PC-9 (cell line): ENCODE measurements around the gene YAP1.

ENCODE experiments used
- EZH2 ChIP-seq: fragments of 200-600 bp; sonication (generic); IDR thresholded peaks from 2 replicates; pipeline ENCODE4 v1.8.0; 2017; ENCODE audit warnings: antibody characterized with exemption, low read depth
- TF ChIP-seq, protein P1 (sequence below): fragments of 200-600 bp; sonication (generic); conservative IDR thresholded peaks from 2 replicates; pipeline ENCODE4 v1.6.1; 2017; ENCODE audit warnings: mixed run types, antibody characterized with exemption, mild to moderate bottlenecking, moderate library complexity

DNA sequence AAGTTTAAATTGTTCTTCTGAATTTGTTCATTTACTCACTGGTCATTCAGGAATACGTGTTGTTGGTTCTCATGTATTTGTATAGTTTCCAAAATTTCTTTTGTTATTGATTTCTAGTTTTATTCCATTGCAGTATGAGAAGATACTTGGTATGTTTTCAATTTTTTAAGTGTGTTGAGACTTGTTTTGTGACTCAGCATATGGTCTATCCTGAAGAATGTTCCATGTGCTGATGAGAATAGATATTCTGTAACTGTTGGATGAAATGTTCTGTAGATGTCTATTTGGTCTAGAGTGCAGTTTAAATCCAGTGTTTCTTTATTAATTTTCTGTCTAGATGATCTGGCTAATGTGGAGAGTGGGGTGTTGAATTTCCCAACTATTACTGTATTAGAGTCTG, 39.5 kb upstream of the YAP1 start:
- TF ChIP-seq, protein P1, sequence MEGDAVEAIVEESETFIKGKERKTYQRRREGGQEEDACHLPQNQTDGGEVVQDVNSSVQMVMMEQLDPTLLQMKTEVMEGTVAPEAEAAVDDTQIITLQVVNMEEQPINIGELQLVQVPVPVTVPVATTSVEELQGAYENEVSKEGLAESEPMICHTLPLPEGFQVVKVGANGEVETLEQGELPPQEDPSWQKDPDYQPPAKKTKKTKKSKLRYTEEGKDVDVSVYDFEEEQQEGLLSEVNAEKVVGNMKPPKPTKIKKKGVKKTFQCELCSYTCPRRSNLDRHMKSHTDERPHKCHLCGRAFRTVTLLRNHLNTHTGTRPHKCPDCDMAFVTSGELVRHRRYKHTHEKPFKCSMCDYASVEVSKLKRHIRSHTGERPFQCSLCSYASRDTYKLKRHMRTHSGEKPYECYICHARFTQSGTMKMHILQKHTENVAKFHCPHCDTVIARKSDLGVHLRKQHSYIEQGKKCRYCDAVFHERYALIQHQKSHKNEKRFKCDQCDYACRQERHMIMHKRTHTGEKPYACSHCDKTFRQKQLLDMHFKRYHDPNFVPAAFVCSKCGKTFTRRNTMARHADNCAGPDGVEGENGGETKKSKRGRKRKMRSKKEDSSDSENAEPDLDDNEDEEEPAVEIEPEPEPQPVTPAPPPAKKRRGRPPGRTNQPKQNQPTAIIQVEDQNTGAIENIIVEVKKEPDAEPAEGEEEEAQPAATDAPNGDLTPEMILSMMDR = no peak
- TF ChIP-seq EZH2 = no peak
